Fibroblast of lung (primary cell): ENCODE measurements around the gene CENPP. TPM values are rescaled to one million over a fixed set of nuclear protein-coding genes. Genes with fewer than 3 reads are reported as not detected.

ENCODE experiments used
- DNase-seq, 2 donors: peaks; one replicate each; pipeline versions ENCODE4 v3.0.0 to v3.0.0-alpha.2; 2010; ENCODE audit warnings: low read depth in 2 of 2
- H2AFZ ChIP-seq: 2 replicates; pipeline ENCODE4 v1.5.1; 2012; ENCODE audit warnings: low read length, control low read depth, inconsistent platforms
- H3K27ac ChIP-seq: 2 replicates; pipeline ENCODE4 v1.5.1; 2011; ENCODE audit warnings: low read length, control low read depth; ENCODE audit not compliant: insufficient read depth
- H3K27me3 ChIP-seq: 2 replicates; pipeline ENCODE4 v1.5.1; 2011; ENCODE audit warnings: mild to moderate bottlenecking, low read length; ENCODE audit not compliant: control insufficient read depth, insufficient read depth
- H3K36me3 ChIP-seq: 2 replicates; pipeline ENCODE4 v1.5.1; 2011; ENCODE audit warnings: low read length; ENCODE audit not compliant: control insufficient read depth, insufficient read depth
- H3K4me1 ChIP-seq: 2 replicates; pipeline ENCODE4 v1.5.1; 2011; ENCODE audit warnings: low read length; ENCODE audit not compliant: control insufficient read depth, insufficient read depth; ENCODE audit errors: extremely low read depth
- H3K4me2 ChIP-seq: 2 replicates; pipeline ENCODE4 v1.5.1; 2011; ENCODE audit warnings: low read length, control low read depth; ENCODE audit not compliant: insufficient read depth; ENCODE audit errors: extremely low read depth
- H3K4me3 ChIP-seq, 4 experiments: fragments of 200-600 bp in 1 of 4; sonication (generic) in 1 of 4; replicated peaks in 1 of 4; 2 replicates each; pipeline ENCODE4 v1.5.1; 2011 to 2016; ENCODE audit warnings: low read length in 4 of 4, low read depth in 3 of 4, mild to moderate bottlenecking in 3 of 4, control low read depth in 2 of 4, inconsistent platforms in 1 of 4, mixed read lengths in 1 of 4; ENCODE audit not compliant: insufficient read depth in 1 of 4; ENCODE audit errors: control extremely low read depth in 1 of 4
- H3K79me2 ChIP-seq: 2 replicates; pipeline ENCODE4 v1.5.1; 2012; ENCODE audit warnings: mild to moderate bottlenecking, low read length, inconsistent platforms; ENCODE audit not compliant: control insufficient read depth, insufficient read depth
- H3K9ac ChIP-seq: 2 replicates; pipeline ENCODE4 v1.5.1; 2011; ENCODE audit warnings: mild to moderate bottlenecking, low read length, control low read depth; ENCODE audit not compliant: insufficient read depth
- H3K9me3 ChIP-seq: 2 replicates; pipeline ENCODE4 v1.5.1; 2012; ENCODE audit warnings: low read depth, low read length; ENCODE audit not compliant: control insufficient read depth, insufficient read depth
- H4K20me1 ChIP-seq: 2 replicates; pipeline ENCODE4 v1.5.1; 2011; ENCODE audit warnings: low read length; ENCODE audit not compliant: control insufficient read depth, insufficient read depth; ENCODE audit errors: extremely low read depth
- CTCF ChIP-seq, 2 donors: IDR thresholded peaks in 1 of 2; conservative IDR thresholded peaks in 1 of 2; 1 replicate in 1 of 2; 2 replicates in 1 of 2; pipeline ENCODE4 v1.5.1; 2011 to 2012; ENCODE audit warnings: low read length in 2 of 2, control low read depth in 1 of 2, inconsistent platforms in 1 of 2, low read depth in 1 of 2, mild to moderate bottlenecking in 1 of 2
- EZH2 ChIP-seq: IDR thresholded peaks from 2 replicates; pipeline ENCODE4 v1.5.1; 2012; ENCODE audit warnings: low read length, control low read depth, mild to moderate bottlenecking; ENCODE audit errors: missing control alignments
- polyA plus RNA-seq, 2 donors: library from polyadenylated mRNA; depleted of rRNA in 1 of 2; stranded (reverse) in 1 of 2; unstranded in 1 of 2; fragments of >200 nt; gene quantifications; 2 replicates each; pipeline ENCODE4 v1.2.1, GENCODE V29; 2011 to 2012; ENCODE audit warnings: missing spikeins in 1 of 2
- total RNA-seq: library from RNA; depleted of rRNA; stranded (reverse); fragments of >200 nt; gene quantifications from 2 replicates; pipeline ENCODE4 v1.2.1, GENCODE V29; 2014

The CENPP gene
- total and polyA plus RNA-seq, 2 donors (not counting 1 experiment from before 2014, with no cell fraction given): 1.7 to 2.4 TPM

DNA sequence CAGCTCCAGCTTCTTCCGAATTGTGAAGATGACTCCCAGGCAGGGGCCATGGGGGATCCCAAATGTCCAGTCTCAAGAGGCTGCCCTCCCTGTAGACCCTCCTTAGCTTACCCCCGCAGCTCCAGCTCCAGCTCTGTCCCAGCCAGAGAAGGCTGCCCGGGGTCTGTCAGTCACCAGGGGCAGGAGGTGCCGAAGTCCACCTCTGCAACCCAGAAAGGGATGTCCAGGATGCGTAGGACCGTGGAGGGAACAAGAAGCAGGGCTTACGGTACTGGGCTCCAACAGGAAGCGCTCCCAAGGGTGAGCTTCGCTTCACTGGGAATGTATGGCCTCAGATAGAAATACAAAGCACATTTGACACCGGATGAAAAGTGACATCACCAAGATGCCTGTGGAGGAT lies 338.2 kb downstream of the CENPP start:
- H3K4me1 ChIP-seq: peaks cover 3% of the 10 kb centered on the region
- no peak overlapping the region for H3K4me2 ChIP-seq
- TF ChIP-seq EZH2: no peak
- TF ChIP-seq CTCF (conservative IDR thresholded peaks at IDR 0.05 in 1 of 2, IDR thresholded peaks at IDR 0.05 in 1 of 2; ENCODE audit: low read depth in 1 of 2, low read length in 2 of 2): no peak
- peaks cover 78% of the 10 kb centered on the region for H3K79me2 ChIP-seq
- no peaks in the 10 kb centered on the region for H3K27me3 ChIP-seq
- no peak for DNase-seq
- no peak overlapping the region for H2AFZ ChIP-seq
- no peak overlapping the region for H3K4me3 ChIP-seq
- H3K36me3 ChIP-seq: peaks cover 6% of the 10 kb centered on the region
- H4K20me1 ChIP-seq: no peaks in the 10 kb centered on the region
- H3K27ac ChIP-seq: peak overlapping the region; percentile 8
- no peak overlapping the region for H3K9ac ChIP-seq
- no peaks in the 10 kb centered on the region for H3K9me3 ChIP-seq

GRCh38 chr9:92664394-92665152 lies 338.8 kb downstream of the CENPP start:
- Histone ChIP-seq H2AFZ (no peak overlapping the region), H3K9me3 (no peaks in the 10 kb centered on the region), H3K36me3 (peaks cover 6% of the 10 kb centered on the region), H3K79me2 (peaks cover 81% of the 10 kb centered on the region), H3K9ac (no peak overlapping the region), H3K4me3 (no peak overlapping the region), H3K4me2 (peak overlapping the region; percentile 29), H4K20me1 (no peaks in the 10 kb centered on the region), H3K27me3 (no peaks in the 10 kb centered on the region), H3K4me1 (peaks cover 3% of the 10 kb centered on the region), H3K27ac (peak overlapping the region; percentile 8)
- TF ChIP-seq CTCF (conservative IDR thresholded peaks at IDR 0.05 in 1 of 2, IDR thresholded peaks at IDR 0.05 in 1 of 2; ENCODE audit: low read depth in 1 of 2, low read length in 2 of 2) (no peak), EZH2 (no peak)
- DNase-seq: peak; percentile 4 to 57

- Histone ChIP-seq H3K27ac (no peak overlapping the region), H4K20me1 (no peaks in the 10 kb centered on the region), H3K4me2 (no peak overlapping the region), H3K36me3 (peaks cover 6% of the 10 kb centered on the region), H3K27me3 (no peaks in the 10 kb centered on the region), H3K4me3 (no peak overlapping the region), H3K9ac (no peak overlapping the region), H2AFZ (no peak overlapping the region), H3K79me2 (peaks cover 76% of the 10 kb centered on the region), H3K9me3 (no peaks in the 10 kb centered on the region), H3K4me1 (peaks cover 3% of the 10 kb centered on the region)
- no peak for DNase-seq
- TF ChIP-seq EZH2 (no peak), CTCF (conservative IDR thresholded peaks at IDR 0.05 in 1 of 2, IDR thresholded peaks at IDR 0.05 in 1 of 2; ENCODE audit: low read depth in 1 of 2, low read length in 2 of 2) (no peak)
Measured at GRCh38 chr9:92665836-92666235, 340.1 kb downstream of the CENPP start.
